Measurements from ENCODE around the gene PML. TPM values are rescaled to one million over a fixed set of nuclear protein-coding genes. Genes with fewer than 3 reads are reported as not detected.

PML gene
- total and polyA plus RNA-seq, 9 of the 15 experiments (the other 6 are each of a cell fraction or from before 2014, with no cell fraction given), result 5.0 to 50.7 (median 10.1) TPM

DNA sequence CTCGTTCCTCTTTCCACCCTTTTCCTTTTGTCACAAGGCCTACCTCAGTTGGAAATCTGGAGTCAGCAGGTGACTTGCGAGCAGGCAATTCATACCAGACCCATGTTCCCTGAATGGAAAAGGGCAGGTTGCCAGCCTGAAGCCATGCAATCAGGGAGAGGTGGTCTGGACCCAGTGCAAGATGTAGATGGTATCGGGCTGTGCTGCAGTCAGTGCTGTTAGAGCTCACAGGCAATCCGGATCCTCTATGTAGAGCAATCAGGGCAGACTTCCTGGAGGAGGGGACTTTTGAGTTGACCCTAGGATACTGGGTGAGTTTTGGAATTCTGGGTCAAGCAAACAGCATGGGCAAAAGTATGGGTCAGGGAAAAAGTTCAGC lies 49.4 kb upstream of the PML start:
- intact Hi-C loops (cut with micrococcal nuclease) (no loop called here), in situ Hi-C loops (cut with MboI) (no loop called here)
- no peaks in the 10 kb centered on the region for H3K79me2 ChIP-seq (ENCODE audit: control insufficient read depth, insufficient read depth, low read length)
- no peaks in the 10 kb centered on the region for H3K9me1 ChIP-seq (ENCODE audit: control insufficient read depth, insufficient read depth, low read length)
- ChIA-PET POLR2A (interaction anchor here (0.7 kb wide), 1 partner anchor 405 kb away, joined by 4 read pairs; no protein-coding TSS in a partner anchor), CTCF (ENCODE audit: low intra/inter-chr PET ratio) (no interaction called here)
- H3K4me3 ChIP-seq, result no peak overlapping the region
- 0% methylated on average over 3 of the region's 4 CpGs for WGBS (ENCODE audit: insufficient coverage, low coverage, missing lambda C conversion rate)
- no peak overlapping the region for H3K27ac ChIP-seq (ENCODE audit: extremely low read depth, low read depth, low read length)
- H3K4me1 ChIP-seq (replicated peaks in 1 of 2; ENCODE audit: control insufficient read depth in 2 of 2, insufficient read depth in 2 of 2, low read length in 2 of 2), result no peaks in the 10 kb centered on the region
- no peak for ATAC-seq
- H3K9me3 ChIP-seq (replicated peaks; ENCODE audit: control insufficient read depth, insufficient read depth, low read depth, low read length), result no peaks in the 10 kb centered on the region
- H2AFZ ChIP-seq (ENCODE audit: low read depth, low read length), result no peak overlapping the region
- H3K36me3 ChIP-seq (ENCODE audit: control insufficient read depth, insufficient read depth, low read length), result no peaks in the 10 kb centered on the region
- peaks cover 19% of the 10 kb centered on the region for H4K20me1 ChIP-seq (replicated peaks; ENCODE audit: control insufficient read depth, insufficient read depth, low read length)
- peaks cover 5 to 68% of the 10 kb centered on the region in 2 experiments; a peak in 4 of 5 replicates for H3K27me3 ChIP-seq (ENCODE audit: control insufficient read depth in 2 of 2, insufficient read depth in 2 of 2, low read length in 2 of 2)
- BruUV-seq (replicated peaks), result no TSS peak
- FAIRE-seq, result no peak
- no peak overlapping the region for H3K4me2 ChIP-seq (ENCODE audit: insufficient read depth, low read length)
- no peak for DNase-seq (ENCODE audit: extremely low read depth in 1 of 4, low spot score in 3 of 4)
- no peak overlapping the region for H3K9ac ChIP-seq (ENCODE audit: insufficient read depth in 1 of 2, low read depth in 2 of 2, low read length in 2 of 2)
- TF ChIP-seq RBM25 (IDR thresholded peaks at IDR 0.05; ENCODE audit: low read depth, low read length, severe bottlenecking) (peak; percentile 82), SMARCA5 (IDR thresholded peaks at IDR 0.05) (peak; percentile 62; the same call in 1 of the 2 replicates), E2F1 (CRISPR knock-in tag; IDR thresholded peaks at IDR 0.05) (no peak), BCOR (IDR thresholded peaks at IDR 0.05) (peak; percentile 60; the same call in 1 of the 2 replicates), ZFP36 (IDR thresholded peaks at IDR 0.05; ENCODE audit: low read depth, low read length, partially characterized antibody) (peak; percentile 99), TEAD4 (IDR thresholded peaks at IDR 0.05; ENCODE audit: low read length) (no peak), TEAD4 (CRISPR knock-in tag; IDR thresholded peaks at IDR 0.05; ENCODE audit: borderline replicate concordance) (no peak), ETS2 (tag; IDR thresholded peaks at IDR 0.05; ENCODE audit: borderline replicate concordance, poor library complexity, severe bottlenecking) (no peak), SAFB2 (IDR thresholded peaks at IDR 0.05; ENCODE audit: borderline replicate concordance, low read depth, low read length, severe bottlenecking) (no peak), ZNF436 (CRISPR knock-in tag; IDR thresholded peaks at IDR 0.05) (peak; percentile 56; the same call in 1 of the 2 replicates), SIRT6 (IDR thresholded peaks at IDR 0.05; ENCODE audit: low read depth, low read length) (no peak)
- TF ChIP-seq, protein P1, sequence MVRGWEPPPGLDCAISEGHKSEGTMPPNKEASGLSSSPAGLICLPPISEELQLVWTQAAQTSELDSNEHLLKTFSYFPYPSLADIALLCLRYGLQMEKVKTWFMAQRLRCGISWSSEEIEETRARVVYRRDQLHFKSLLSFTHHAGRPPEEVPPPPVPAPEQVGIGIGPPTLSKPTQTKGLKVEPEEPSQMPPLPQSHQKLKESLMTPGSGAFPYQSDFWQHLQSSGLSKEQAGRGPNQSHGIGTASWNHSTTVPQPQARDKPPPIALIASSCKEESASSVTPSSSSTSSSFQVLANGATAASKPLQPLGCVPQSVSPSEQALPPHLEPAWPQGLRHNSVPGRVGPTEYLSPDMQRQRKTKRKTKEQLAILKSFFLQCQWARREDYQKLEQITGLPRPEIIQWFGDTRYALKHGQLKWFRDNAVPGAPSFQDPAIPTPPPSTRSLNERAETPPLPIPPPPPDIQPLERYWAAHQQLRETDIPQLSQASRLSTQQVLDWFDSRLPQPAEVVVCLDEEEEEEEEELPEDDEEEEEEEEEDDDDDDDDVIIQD (CRISPR knock-in tag; IDR thresholded peaks at IDR 0.05), result no peak
- TF ChIP-seq, protein P2, sequence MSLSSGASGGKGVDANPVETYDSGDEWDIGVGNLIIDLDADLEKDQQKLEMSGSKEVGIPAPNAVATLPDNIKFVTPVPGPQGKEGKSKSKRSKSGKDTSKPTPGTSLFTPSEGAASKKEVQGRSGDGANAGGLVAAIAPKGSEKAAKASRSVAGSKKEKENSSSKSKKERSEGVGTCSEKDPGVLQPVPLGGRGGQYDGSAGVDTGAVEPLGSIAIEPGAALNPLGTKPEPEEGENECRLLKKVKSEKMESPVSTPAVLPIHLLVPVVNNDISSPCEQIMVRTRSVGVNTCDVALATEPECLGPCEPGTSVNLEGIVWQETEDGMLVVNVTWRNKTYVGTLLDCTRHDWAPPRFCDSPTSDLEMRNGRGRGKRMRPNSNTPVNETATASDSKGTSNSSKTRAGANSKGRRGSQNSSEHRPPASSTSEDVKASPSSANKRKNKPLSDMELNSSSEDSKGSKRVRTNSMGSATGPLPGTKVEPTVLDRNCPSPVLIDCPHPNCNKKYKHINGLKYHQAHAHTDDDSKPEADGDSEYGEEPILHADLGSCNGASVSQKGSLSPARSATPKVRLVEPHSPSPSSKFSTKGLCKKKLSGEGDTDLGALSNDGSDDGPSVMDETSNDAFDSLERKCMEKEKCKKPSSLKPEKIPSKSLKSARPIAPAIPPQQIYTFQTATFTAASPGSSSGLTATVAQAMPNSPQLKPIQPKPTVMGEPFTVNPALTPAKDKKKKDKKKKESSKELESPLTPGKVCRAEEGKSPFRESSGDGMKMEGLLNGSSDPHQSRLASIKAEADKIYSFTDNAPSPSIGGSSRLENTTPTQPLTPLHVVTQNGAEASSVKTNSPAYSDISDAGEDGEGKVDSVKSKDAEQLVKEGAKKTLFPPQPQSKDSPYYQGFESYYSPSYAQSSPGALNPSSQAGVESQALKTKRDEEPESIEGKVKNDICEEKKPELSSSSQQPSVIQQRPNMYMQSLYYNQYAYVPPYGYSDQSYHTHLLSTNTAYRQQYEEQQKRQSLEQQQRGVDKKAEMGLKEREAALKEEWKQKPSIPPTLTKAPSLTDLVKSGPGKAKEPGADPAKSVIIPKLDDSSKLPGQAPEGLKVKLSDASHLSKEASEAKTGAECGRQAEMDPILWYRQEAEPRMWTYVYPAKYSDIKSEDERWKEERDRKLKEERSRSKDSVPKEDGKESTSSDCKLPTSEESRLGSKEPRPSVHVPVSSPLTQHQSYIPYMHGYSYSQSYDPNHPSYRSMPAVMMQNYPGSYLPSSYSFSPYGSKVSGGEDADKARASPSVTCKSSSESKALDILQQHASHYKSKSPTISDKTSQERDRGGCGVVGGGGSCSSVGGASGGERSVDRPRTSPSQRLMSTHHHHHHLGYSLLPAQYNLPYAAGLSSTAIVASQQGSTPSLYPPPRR (CRISPR knock-in tag; IDR thresholded peaks at IDR 0.05; ENCODE audit: borderline replicate concordance), result no peak

Measured in K562 (cell line).